GM18499 (cell line): Measurements from ENCODE around the gene CCT8L2.
"Not testable (repeated sequence)": the region's sequence is repeated elsewhere in the genome, so short reads cannot be mapped to it uniquely, and the experiment has no call there.

ENCODE experiments used
- ATAC-seq: cut with Tn5 transposase; IDR thresholded peaks from one replicate; pipeline ENCODE4 v1.9.1; 2021; ENCODE audit warnings: moderate number of reproducible peaks; ENCODE audit not compliant: insufficient read depth, unreplicated experiment

CCT8L2 gene

GRCh38 chr22:16560651-16561050 is 32.0 kb downstream of the CCT8L2 start:
- ATAC-seq, result not testable (repeated sequence)

GRCh38 chr22:16559996-16560395 is 32.6 kb downstream of the CCT8L2 start:
- ATAC-seq, result not testable (repeated sequence)

- ATAC-seq, result no peak
These were observed 33.3 kb downstream of the CCT8L2 start for GRCh38 chr22:16559056-16559955.

GRCh38 chr22:16558376-16558945 is 34.1 kb downstream of the CCT8L2 start:
- not testable (repeated sequence) for ATAC-seq

- not testable (repeated sequence) for ATAC-seq
These were observed 35.1 kb downstream of the CCT8L2 start for GRCh38 chr22:16557511-16557910.

- not testable (repeated sequence) for ATAC-seq
These were observed 37.3 kb downstream of the CCT8L2 start for GRCh38 chr22:16555077-16555994.

GRCh38 chr22:16543310-16543709 is 49.3 kb downstream of the CCT8L2 start:
- not testable (repeated sequence) for ATAC-seq
